ENCODE measurements around the gene EBPL.

Gene EBPL

GRCh38 chr13:49635599-49636433 lies 55.5 kb downstream of the EBPL start:
- Histone ChIP-seq H3K9me3 (ENCODE audit: control insufficient read depth, insufficient read depth, low read length) (no peaks in the 10 kb centered on the region), H3K9ac (ENCODE audit: low read depth, low read length) (peak overlapping the region; percentile 51), H3K36me3 (ENCODE audit: insufficient read depth, low read length) (no peaks in the 10 kb centered on the region), H3K4me1 (ENCODE audit: insufficient read depth, low read length) (no peaks in the 10 kb centered on the region)

GRCh38 chr13:49633710-49634109 lies 57.6 kb downstream of the EBPL start:
- Histone ChIP-seq H3K9me3 (ENCODE audit: control insufficient read depth, insufficient read depth, low read length) (no peaks in the 10 kb centered on the region), H3K9ac (ENCODE audit: low read depth, low read length) (no peak overlapping the region), H3K4me1 (ENCODE audit: insufficient read depth, low read length) (no peaks in the 10 kb centered on the region), H3K36me3 (ENCODE audit: insufficient read depth, low read length) (no peaks in the 10 kb centered on the region)

- no peaks in the 10 kb centered on the region for H3K4me1 ChIP-seq (ENCODE audit: insufficient read depth, low read length)
- no peak overlapping the region for H3K9ac ChIP-seq (ENCODE audit: low read depth, low read length)
- H3K9me3 ChIP-seq (ENCODE audit: control insufficient read depth, insufficient read depth, low read length): no peaks in the 10 kb centered on the region
- no peaks in the 10 kb centered on the region for H3K36me3 ChIP-seq (ENCODE audit: insufficient read depth, low read length)
These were observed 59.1 kb downstream of the EBPL start for GRCh38 chr13:49632156-49632555.

- Histone ChIP-seq H3K9ac (ENCODE audit: low read depth, low read length) (no peak overlapping the region), H3K4me1 (ENCODE audit: insufficient read depth, low read length) (no peaks in the 10 kb centered on the region), H3K9me3 (ENCODE audit: control insufficient read depth, insufficient read depth, low read length) (no peaks in the 10 kb centered on the region), H3K36me3 (ENCODE audit: insufficient read depth, low read length) (no peaks in the 10 kb centered on the region)
These were observed 60.7 kb downstream of the EBPL start for GRCh38 chr13:49630580-49630979.

GRCh38 chr13:49629947-49630346 lies 61.3 kb downstream of the EBPL start:
- H3K36me3 ChIP-seq (ENCODE audit: insufficient read depth, low read length): no peaks in the 10 kb centered on the region
- no peaks in the 10 kb centered on the region for H3K9me3 ChIP-seq (ENCODE audit: control insufficient read depth, insufficient read depth, low read length)
- no peak overlapping the region for H3K9ac ChIP-seq (ENCODE audit: low read depth, low read length)
- no peaks in the 10 kb centered on the region for H3K4me1 ChIP-seq (ENCODE audit: insufficient read depth, low read length)

GRCh38 chr13:49629196-49629938 lies 61.9 kb downstream of the EBPL start:
- Histone ChIP-seq H3K36me3 (ENCODE audit: insufficient read depth, low read length) (no peaks in the 10 kb centered on the region), H3K4me1 (ENCODE audit: insufficient read depth, low read length) (no peaks in the 10 kb centered on the region), H3K9me3 (ENCODE audit: control insufficient read depth, insufficient read depth, low read length) (no peaks in the 10 kb centered on the region), H3K9ac (ENCODE audit: low read depth, low read length) (no peak overlapping the region)

GRCh38 chr13:49627831-49628652 lies 63.2 kb downstream of the EBPL start, which contains the start of gene ARL11:
Gene ARL11, plus strand, starts transcription at chr13:49628507. Its CDS starts 1,941 bp downstream, at chr13:49630448.
- peak within 1 kb of the TSS; percentile 45; the same call in 1 of the 2 replicates for H3K9ac ChIP-seq (ENCODE audit: low read depth, low read length)
- no peaks in the 10 kb centered on the region for H3K4me1 ChIP-seq (ENCODE audit: insufficient read depth, low read length)

GRCh38 chr13:49625392-49626079 lies 65.8 kb downstream of the EBPL start:
- Histone ChIP-seq H3K36me3 (ENCODE audit: insufficient read depth, low read length) (no peaks in the 10 kb centered on the region), H3K9me3 (ENCODE audit: control insufficient read depth, insufficient read depth, low read length) (no peaks in the 10 kb centered on the region), H3K4me1 (ENCODE audit: insufficient read depth, low read length) (no peaks in the 10 kb centered on the region), H3K9ac (ENCODE audit: low read depth, low read length) (no peak overlapping the region)

More at GRCh38 chr13:49627831-49628652, 63.2 kb downstream of the EBPL start, which contains the start of gene ARL11:
- no peaks in the 10 kb centered on the region for H3K9me3 ChIP-seq (ENCODE audit: control insufficient read depth, insufficient read depth, low read length)
- H3K36me3 ChIP-seq (ENCODE audit: insufficient read depth, low read length): no peaks in the 10 kb centered on the region

GRCh38 chr13:49624229-49624628 lies 67.1 kb downstream of the EBPL start:
- H3K9me3 ChIP-seq (ENCODE audit: control insufficient read depth, insufficient read depth, low read length): no peaks in the 10 kb centered on the region
- no peaks in the 10 kb centered on the region for H3K36me3 ChIP-seq (ENCODE audit: insufficient read depth, low read length)
- H3K4me1 ChIP-seq (ENCODE audit: insufficient read depth, low read length): no peaks in the 10 kb centered on the region
- no peak overlapping the region for H3K9ac ChIP-seq (ENCODE audit: low read depth, low read length)

- Histone ChIP-seq H3K9ac (ENCODE audit: low read depth, low read length) (no peak overlapping the region), H3K4me1 (ENCODE audit: insufficient read depth, low read length) (no peaks in the 10 kb centered on the region)
These were observed 68.9 kb downstream of the EBPL start for GRCh38 chr13:49622174-49622946.

GRCh38 chr13:49620170-49620621 lies 71.1 kb downstream of the EBPL start:
- H3K36me3 ChIP-seq (ENCODE audit: insufficient read depth, low read length): no peaks in the 10 kb centered on the region
- no peaks in the 10 kb centered on the region for H3K9me3 ChIP-seq (ENCODE audit: control insufficient read depth, insufficient read depth, low read length)
- no peaks in the 10 kb centered on the region for H3K4me1 ChIP-seq (ENCODE audit: insufficient read depth, low read length)
- no peak overlapping the region for H3K9ac ChIP-seq (ENCODE audit: low read depth, low read length)

More at GRCh38 chr13:49622174-49622946, 68.9 kb downstream of the EBPL start:
- H3K9me3 ChIP-seq (ENCODE audit: control insufficient read depth, insufficient read depth, low read length): no peaks in the 10 kb centered on the region
- H3K36me3 ChIP-seq (ENCODE audit: insufficient read depth, low read length): no peaks in the 10 kb centered on the region

- no peaks in the 10 kb centered on the region for H3K9me3 ChIP-seq (ENCODE audit: control insufficient read depth, insufficient read depth, low read length)
- H3K4me1 ChIP-seq (ENCODE audit: insufficient read depth, low read length): no peaks in the 10 kb centered on the region
- H3K36me3 ChIP-seq (ENCODE audit: insufficient read depth, low read length): no peaks in the 10 kb centered on the region
- no peak overlapping the region for H3K9ac ChIP-seq (ENCODE audit: low read depth, low read length)
These were observed 74.6 kb downstream of the EBPL start for GRCh38 chr13:49616676-49617065.
